Thyroid gland (tissue), 4 donors: ENCODE measurements around the gene PCYOX1L.

Source experiments
- CTCF ChIP-seq, 6 experiments: fragments of 200-600 bp in 3 of 6; fragments of 450-650 bp in 3 of 6; sonication (generic) in 3 of 6; IDR thresholded peaks; one replicate each; pipeline ENCODE4 v1.5.1; 2016 to 2019; ENCODE audit warnings: antibody characterized with exemption in 6 of 6, mild to moderate bottlenecking in 2 of 6, inconsistent platforms in 1 of 6, moderate library complexity in 1 of 6
- POLR2A ChIP-seq, 2 donors: fragments of 450-650 bp; IDR thresholded peaks; one replicate each; pipeline ENCODE4 v1.6.1; 2017; ENCODE audit warnings: antibody characterized with exemption in 2 of 2, mild to moderate bottlenecking in 2 of 2, moderate library complexity in 1 of 2

- no peak for TF ChIP-seq CTCF (IDR thresholded peaks at IDR 0.05)
- no peak for TF ChIP-seq POLR2A (IDR thresholded peaks at IDR 0.05)
Measured at GRCh38 chr5:149337736-149338135, 20.1 kb upstream of the PCYOX1L start.
